Stimulated activated naive CD4-positive, alpha-beta T cell (primary cell): ENCODE data around the gene ARHGAP1.
"Not testable (repeated sequence)": the region's sequence is repeated elsewhere in the genome, so short reads cannot be mapped to it uniquely, and the experiment has no call there.

Experiments used
- DNase-seq, 6 experiments: peaks; one replicate each; lab custom pipeline; 2025; lab: John Stamatoyannopoulos, UW

Gene ARHGAP1

DNA sequence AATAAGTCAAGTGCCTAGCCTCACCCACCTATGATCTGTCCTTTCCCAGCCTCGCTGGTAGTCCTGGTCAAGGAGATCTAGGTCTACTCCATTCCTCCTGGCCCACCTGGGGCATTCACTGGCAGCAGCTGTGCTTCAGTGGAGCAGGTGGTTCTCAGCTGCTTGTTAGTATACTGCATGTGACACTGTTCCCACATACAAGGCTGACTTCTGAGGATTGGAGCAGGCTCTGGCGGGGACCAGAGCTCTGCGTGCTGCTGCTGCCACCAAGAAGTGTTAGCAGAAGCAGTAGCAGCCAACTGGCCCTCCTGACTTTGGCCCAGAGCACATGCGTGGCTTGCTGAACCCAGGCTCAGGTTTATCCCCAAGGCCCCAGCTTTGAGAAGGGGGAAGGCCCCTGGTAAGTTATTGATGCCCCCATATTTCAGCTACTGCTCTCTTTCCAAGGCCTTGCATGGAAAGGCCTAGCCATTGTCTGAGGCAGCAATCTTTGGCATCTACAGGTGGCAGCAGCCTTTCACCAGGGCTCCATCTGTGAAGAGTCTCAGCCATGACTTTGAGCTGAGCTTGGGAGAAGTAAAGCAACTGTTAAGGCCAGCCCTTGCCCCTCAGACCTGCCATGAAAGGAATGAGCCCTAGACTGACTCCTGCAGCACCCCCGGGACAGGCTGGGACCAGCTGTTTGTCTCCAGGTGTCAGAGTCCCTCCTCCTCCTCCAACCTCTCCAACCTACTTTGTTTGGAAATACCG is 26.5 kb downstream of the ARHGAP1 start:
- DNase-seq: no peak

DNA sequence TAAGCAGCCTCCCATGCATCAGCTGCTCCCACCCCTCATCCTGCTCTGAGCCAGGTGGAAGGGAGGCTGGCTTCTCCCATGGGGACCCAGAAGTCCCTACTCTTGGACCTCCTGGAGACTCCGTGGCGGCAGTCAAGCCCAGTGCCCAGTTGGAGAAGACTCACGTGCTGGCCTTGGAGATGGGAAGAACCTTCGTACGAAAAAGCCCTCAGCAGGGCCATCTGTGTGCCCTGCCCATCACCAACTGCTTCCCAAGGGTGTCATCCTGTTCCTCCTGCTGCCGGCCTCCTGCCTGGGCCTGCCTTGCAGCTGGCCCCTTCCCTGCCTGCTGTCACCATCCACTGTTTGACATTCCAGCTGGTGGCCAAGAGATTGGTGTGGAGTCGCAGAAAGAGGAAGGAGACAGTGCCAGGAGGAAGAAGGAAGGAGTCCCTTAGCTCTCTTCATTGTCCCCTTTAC is 28.0 kb downstream of the ARHGAP1 start:
- DNase-seq: no peak

DNA sequence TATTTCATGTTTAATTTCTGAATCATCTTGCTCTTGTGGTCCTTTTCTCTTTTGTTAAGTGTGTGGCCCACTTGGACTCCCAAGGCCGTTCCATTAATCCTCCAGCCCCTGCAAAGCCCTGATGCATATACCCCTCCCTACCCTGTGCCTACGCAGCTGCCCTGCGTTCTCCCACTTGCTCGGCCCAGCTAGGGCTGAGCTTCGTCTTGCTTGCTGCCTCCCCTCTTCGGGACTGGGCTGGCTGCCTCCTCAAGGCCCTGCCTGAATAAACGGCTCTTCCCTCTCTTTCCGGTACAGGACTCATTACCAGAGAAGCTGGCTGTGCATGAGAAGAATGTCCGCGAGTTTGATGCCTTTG is 28.5 kb downstream of the ARHGAP1 start:
- no peak for DNase-seq

DNA sequence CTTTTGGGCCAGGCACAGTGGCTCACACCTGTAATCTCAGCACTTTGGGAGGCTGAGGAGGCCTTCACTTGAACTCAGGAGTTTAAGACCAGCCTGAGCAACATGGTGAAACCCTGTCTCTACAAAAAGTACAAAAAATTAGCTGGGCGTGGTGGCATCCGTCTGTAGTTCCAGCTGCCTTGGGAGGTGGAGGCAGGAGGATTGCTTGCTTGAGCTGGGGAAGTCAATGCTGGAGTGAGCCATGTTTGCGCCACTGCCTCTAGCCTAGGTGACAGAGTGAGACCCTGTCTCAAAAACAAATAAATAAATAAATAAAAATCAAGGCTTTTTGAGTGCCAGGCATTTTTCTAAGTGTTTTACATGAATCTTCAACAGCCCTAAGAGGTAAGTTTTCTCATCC is 29.9 kb downstream of the ARHGAP1 start:
- not testable (repeated sequence) for DNase-seq

DNA sequence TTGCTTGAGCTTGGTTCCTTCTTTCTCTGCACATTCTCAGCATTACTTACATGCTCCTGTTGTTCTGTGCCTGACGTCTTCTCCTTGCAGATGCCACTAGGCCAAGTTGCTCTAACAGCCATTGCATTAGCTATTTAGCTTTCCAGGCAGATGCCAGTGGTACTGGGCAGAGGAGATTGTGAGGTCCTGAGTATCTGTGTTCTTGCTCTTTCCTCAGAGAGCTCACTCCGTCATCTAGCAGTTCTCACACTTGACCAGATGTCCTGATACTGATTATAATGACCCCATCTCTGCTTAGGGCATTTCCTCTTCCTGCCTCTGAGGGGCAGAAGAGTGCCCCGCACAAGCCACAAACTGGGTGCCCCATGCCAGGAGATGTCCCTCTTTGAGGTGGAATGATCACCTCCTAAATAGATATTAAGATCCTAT is 30.7 kb downstream of the ARHGAP1 start:
- DNase-seq: no peak

DNA sequence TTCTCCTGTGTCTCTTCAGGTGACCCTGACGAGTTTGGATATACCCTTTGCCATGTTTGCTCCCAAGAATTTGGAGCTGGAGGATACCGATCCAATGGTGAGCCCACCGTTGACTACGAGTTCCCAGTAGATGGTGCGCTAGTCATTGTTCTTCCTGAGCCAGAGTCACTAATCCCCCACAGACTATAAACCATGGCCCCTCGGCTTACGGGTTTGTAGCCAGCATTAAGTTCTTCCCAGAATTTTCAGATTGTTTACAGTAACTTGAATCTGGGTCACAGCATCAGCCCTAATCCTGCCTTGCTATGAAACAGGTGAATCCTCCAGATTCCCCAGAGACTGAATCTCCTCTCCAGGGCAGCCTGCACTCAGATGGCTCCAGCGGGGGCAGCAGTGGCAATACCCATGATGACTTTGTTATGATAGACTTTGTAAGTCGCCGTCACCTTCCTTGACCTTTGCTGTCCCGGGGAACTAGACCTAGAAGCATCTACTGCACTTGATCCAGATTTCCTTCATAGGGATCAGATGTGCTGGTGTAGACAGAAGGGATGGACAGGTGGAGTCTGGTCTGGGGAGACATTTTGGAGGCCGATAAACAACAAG is 31.8 kb downstream of the ARHGAP1 start:
- no peak for DNase-seq

DNA sequence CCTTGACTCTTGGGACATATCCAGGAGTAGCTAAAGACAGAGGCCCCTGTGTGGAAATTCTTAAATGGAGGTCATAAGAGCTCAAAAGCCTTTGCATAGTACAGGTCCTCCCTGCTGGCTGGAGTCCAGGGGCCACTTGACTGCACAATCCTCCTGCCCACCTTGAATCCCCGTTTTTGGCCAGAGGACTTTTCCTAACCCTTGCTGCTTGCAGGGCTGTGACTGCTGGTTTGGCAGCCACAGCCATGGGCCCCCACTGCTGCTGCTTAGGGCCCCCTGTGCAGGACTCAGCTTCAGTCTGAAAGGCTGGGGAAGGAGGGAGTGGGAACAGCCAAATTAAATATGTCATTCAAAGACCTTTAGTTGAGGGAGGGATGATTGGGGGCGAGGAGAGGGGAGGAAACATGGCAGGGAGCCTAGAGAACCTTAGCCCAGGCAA is 33.4 kb downstream of the ARHGAP1 start:
- no peak for DNase-seq

DNA sequence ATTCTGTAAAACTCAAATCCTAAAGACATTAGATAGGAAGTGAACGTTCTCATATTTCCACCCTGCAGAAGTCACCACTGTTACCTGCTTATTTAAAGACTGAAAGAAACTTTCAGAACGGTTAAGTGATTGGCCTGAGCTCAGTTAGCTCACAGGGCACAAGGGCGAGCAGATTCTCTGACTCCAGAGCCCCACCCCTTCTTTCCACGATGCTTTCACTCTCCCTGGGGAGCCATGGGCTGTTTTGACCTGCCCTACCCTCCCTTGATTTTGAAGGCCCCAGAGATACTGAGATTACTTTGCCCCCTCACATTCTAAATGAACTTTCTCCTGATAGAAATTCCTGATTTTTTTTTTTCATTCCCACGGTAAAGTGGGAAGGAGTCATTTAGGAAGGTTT is 33.9 kb downstream of the ARHGAP1 start:
- no peak for DNase-seq

DNA sequence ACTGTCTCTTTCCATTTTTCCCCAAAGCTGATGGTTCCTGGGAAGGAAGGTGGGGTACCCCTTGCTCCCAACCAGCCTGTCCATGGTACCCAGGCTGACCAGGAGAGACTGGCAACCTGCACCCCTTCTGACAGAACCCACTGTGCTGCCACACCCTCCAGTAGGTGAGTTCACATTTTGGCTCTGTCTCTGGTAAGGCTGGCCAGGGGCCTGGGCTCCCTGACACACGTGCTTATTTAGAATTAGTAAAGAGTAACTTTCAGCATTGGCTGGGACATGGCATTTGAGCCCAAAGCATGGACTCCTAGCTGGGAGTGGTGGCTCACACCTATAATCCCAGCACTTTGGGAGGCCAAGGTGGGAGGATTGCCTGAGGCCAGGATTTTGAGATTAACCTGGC is 35.1 kb downstream of the ARHGAP1 start:
- DNase-seq: no peak

DNA sequence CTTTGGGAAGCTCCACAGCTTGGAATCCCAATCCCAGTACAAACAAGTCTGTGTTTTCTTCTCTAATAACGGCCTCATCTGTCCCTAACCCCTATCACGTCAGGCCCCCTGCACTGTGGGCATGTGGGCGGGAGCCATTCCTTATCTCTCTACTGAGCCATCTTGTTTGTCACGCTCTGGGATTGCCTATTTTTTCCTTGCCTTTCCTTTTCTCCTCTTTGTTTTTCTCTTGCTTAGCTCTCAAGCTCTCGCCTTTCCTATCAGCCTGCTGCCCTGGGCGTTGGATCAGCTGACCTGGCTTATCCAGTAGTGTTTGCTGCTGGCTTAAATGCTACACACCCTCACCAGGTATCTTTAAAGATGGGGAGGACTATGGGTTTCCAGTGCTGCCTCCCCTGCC is 35.8 kb downstream of the ARHGAP1 start:
- no peak for DNase-seq

DNA sequence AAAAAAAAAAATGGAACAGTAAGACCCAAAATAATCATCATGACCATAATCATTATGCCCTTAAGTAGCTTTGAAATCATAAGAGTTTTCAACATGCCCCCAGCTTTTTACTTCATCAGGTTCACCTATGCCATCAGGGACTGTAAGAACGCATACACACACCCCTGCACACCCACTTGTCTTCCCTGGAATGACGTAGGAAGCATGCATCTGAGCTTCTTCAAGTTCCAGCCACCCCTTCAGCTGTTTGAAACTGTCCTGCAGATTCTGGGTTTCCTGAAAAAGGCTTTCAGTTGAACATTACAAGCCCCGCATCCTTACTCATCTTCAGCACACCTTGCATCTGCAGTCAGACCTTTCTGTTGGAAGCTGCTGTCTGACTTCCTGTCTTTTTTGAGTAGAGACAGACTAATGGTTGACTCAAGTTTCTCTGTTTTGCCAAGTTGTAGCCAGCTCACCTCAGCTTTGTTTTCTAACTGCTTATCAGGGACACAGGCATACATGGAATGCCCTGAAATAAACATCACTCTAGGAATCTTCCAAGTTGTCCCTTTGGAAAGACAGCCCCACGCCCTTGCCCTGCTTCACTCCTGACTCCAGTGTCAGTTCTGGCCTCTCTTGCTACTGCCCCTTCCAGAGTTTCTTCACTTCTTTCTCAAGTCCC is 37.0 kb downstream of the ARHGAP1 start:
- DNase-seq: no peak

DNA sequence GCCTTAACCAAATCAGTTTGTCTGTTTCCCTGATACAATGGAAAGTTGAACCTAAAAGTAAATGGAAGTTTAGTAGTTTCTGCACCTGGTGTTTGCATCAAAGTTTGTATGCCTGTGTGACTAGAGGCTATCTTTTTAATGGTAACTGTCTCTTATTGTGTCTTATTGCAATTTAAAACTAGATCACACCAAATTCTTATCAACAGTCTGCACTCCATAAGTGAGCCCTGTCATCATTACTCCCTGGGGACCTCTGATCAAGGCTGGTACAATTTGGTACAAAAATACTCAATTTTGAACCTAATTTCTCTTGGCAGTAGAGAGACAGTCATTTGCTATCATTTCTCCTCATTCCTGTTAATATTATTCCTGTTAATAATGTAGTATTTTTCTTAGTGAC is 38.1 kb downstream of the ARHGAP1 start:
- no peak for DNase-seq

DNA sequence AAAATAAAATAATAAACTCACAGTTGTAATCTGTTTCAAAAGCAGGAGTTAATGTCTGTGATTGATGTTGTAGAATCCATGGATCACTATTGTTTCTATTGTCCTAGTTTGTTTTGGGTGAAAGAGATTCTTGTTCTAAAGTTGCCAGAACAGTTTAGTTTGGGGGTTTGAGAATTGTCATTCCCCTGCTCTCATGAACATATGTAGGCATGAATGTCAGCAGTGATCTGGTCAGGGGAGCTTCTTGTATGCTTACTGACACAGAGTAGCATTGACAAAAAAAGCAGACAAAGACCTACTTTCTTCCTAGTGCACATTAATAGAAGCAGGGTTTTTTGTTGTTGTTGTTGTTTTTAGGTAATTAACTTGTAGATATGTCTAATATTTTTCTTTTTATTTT is 38.6 kb downstream of the ARHGAP1 start:
- no peak for DNase-seq

DNA sequence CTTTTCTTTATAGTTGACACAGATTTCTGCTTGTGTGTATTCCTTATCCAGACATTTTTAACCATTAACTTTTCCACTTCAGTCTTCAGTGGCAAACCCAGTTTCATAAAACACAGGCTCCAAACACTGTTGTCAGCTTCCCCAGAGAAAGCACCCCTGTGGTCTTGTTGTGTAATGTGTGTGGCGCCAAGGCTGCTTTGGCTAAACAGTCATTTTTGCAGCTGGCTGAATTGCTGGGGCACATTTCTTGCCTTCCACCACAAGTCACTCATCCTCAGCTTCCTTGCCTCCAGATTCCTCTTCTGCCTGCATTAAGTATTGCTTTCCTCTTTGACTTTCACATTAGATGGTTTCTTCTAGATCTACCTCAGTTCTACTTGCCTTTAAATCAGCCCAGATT is 40.5 kb downstream of the ARHGAP1 start:
- no peak for DNase-seq

DNA sequence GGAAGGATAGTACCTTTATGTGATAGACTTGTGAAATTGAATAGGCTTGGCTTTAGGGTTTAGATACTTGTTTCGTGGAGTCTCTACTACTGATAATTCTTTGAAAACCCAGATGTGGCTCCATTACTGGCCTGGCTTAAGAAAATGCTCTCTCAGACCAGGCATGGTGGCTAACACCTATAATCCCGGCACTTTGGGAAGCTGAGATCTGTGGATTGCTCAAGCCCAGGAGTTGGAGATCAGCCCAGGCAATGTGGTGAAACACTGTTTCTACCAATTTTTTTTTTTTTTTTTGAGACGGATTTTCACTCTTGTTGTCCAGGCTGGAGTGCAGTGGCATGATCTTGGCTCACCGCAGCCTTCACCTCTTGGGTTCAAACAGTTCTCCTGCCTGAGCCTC is 42.2 kb downstream of the ARHGAP1 start:
- DNase-seq: no peak

DNA sequence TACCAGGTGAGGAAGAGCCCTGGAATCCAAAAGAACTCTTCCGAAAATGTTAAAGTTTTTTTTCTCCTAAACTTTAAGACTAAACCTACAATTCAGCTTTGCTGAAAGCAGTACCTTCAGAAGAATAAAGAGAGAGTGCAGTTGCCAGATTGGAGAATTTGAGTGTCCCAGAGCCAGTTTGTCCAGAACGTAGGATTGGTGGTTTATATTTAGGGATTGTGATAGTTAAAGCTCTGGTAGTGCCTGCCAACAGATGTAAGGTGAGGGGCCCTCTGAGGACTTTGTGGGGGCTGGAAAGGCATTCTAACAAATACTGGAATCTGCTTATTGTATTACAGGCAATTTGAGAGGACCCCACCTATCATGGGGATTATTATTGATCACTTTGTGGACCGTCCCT is 43.2 kb downstream of the ARHGAP1 start:
- DNase-seq: no peak

DNA sequence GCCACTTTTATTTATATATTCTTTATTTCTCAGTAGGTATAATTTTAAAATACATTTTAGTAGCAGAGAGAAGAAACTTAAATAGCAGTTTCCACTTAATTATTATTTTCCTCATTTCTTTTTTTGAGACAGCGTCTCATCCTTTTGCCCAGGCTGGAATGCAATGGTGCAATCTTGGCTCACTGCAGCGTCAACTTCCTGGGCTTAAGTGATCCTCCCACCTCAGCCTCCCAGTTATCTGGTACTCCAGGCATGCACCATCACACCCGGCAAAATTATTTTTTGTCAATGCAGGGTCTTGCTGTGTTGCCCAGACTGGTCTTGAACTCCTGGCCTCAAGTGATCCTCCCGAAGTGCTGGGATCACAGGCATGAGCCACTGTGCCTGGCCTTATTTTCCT is 44.8 kb downstream of the ARHGAP1 start:
- DNase-seq: no peak

DNA sequence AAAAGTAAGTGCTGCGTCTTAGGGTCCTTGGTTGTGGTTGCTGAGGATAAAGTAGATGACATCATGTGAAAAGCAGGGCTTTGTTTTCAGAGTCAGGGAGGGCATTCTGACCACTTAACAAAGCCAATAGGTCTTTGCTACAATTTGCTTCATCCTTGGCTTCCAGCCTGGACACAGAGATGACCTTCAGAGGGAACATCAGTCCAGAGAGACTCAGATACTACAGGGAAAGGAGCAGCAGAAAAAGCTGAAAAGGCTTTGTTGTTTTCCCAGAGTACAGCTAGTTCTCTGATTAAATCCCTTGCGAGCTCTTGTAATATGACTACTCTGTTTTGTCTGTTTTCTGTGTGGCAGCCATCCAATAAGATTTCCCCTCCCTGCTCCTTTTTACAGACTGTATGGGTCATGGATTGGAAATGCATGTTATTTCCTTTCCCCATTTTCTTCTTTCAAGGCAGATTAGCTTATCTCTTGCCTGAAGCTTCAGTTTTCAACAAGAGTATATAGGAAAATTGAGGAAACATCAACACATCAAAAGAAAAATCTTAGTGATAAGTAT is 51.2 kb downstream of the ARHGAP1 start:
- DNase-seq: no peak

DNA sequence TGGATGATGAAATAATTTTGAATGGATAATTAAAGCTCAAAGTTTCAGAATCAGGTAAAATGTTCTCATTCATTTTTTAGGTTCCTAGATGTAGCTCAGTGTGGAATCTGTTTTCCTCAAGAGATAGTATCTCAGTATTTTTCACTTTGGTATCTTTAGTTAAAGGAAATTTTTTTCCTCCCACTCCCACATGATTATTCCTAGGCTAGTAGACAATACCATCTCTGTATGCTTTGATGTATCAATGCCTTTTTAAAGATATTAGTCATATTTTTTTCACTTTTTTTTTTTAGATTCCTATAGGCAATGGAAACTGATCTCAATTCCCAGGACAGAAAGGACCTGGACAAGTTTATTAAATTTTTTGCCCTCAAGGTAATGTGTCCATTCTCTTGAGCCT is 56.4 kb downstream of the ARHGAP1 start:
- DNase-seq: no peak

DNA sequence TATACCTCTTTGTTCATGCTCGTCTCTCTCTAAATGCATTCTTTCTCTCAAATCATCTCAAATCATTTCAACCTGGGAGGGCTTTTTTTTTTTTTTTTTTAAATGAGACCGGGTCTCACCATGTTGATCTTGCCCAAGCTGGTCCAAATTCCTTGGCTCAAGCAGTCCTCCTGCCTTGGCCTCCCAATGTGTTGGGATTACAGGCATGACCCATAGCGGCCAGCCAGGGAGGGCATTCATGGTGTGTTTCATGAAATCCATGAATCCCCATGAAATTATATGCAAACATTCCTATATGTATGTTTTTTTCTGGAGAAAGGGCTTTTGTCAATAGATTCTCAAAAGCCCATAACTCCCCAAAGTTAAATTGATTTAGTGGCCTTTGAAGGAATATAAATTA is 56.9 kb downstream of the ARHGAP1 start:
- no peak for DNase-seq

DNA sequence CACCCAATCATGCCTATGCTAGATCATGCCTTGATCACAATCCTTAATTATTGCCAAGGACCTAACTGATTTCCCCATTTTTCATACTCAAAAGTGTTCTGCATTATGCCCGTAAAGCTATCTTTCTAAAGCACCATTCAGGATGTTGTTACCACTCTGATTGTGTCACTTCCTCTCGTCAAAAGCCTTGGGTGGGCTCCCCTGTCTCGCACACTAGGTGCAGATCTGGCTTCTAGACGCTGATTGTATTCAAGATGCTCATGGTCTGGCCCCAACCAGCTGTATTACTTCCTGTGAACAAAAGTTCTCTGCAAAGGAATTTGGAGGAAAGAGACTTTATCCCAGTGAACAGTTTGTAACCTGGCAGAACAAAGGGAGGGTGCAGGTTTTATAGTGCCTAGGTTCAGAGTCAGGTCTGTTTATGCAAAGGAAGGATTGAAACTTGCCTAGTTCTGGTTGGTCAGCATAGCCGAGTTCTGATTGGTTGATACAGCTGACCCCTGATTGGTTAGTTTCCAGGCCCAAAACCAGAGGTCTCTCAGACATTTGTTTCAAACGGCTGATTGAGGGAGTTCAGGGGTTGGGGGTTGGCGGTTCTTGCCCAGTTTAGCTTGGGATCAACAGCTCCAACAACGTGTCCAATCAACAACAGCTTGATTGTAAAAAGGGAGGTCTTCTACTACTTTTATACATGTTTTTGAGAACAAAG is 57.6 kb downstream of the ARHGAP1 start:
- DNase-seq: no peak

DNA sequence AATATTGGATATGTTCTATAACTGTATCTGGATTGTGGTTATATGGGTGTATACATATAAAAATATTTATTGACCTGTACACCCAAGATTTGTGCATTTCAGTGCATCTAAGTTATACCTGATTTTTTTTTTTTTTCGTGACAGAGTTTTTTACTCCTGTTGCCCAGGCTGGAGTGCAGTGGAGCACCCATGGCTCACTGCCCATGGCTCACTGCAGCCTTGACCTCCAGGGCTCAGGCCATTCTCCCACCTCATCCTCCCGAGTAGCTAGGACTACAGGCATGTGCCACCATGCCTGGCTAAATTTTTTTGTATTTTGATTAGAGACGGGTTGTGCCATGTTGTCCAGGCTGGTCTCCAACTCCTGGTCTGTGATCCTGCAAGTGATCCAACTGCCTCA is 58.8 kb downstream of the ARHGAP1 start:
- DNase-seq: no peak
